T1000 (cell line): Measurements from ENCODE around the gene MAML3.
"Not testable (repeated sequence)": the region's sequence is repeated elsewhere in the genome, so short reads cannot be mapped to it uniquely, and the experiment has no call there.

Experiments
- DNase-seq: peaks from one replicate; lab custom pipeline; 2025; ENCODE audit warnings: mixed read lengths; lab: John Stamatoyannopoulos, UW

Gene MAML3

DNA sequence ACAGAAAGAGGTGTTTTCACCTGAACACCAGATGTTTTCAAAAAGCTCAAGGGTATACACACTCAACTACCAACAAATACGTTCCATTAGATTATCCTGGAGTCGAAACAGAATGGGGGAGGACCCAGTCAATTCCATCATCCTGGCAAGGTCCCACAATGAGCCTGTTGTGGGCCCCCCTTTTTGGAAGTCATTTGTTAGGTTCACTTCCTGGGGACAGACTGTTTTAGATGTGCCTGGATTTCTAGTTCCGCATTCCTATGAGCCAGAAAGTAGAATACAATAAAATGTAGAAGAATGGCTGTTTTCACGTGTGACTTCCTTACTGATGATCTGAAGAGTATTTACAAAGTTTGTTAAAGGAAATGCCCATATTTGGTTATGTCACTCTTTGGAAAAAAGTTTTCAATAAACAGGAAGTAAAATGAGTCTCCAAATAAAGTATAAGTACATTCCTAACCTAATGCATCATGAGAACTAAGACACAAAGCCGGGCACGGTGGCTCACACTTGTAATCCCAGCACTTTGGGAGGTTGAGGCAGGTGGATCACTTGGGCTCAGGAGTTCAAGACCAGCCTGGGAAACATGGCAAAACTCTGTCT, 192.5 kb downstream of the MAML3 start:
- no peak for DNase-seq

DNA sequence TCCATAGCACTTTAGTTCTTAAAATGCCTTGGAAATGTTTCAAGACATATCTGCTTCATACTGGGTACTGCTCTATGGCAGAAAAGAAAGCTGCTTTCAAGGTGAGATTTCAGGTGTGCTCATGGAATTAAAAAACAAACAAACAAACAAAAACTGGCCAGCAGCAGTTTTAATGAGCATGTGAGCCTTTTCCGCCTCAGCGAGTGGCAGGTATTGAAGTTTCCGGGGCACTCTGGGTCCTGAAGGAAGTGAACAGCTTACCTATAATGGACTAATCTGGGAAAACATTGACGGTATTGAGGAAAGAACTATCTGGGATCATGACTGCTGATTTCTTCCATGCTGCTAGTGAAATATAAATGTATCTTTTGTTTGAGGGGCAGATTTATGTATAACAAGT, 194.6 kb downstream of the MAML3 start:
- DNase-seq, result no peak

DNA sequence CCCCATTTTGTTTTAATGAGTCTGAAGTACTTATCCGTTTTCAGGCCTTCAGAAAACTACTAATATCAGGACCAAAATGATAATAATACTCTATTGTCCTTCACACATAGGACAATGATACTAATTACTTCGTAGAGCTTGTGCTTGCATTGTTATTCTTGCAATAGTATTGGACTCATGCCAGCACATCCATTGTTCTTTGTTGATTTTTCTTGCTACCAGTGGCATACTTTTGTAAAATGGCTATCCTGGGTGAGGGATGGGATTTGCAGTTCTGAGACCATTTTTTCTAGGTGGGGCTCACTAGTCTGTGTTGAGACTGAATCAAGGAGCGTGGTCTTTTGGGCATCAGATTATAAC, 195.3 kb downstream of the MAML3 start:
- no peak for DNase-seq

DNA sequence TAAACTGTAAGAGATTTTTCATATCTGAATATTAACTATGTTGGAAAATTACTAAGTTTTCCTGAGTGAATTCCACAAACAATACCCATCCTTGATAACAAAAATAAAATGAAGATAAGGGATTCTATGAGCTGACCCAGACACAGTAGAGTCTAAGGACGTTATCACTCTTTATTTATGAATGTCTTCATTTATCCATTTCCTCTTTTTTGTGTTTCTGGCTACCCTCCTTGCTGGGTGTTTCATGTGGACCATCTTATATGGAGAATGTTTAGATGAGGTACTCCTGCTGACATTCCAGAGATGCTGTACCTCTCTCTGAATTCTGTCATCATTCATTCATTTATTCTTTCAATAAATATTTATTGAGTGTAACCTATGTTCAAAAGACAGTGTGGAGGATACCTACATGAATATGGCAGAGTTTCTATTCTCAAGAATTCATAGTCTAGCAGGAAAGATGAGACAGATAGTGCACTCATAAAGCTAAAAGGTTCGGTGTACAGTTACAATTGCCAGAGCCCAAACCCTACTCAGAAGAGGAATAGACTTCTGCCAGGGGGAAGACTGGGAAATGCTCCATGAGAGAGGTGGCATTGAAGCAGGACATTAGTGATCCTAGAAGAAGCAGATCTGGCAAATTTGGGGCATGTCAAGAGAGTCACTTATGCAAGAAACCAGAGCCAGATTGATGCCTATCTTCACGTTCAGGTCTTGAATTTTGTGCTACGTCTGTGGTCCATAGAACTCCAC, 195.8 kb downstream of the MAML3 start:
- no peak for DNase-seq

DNA sequence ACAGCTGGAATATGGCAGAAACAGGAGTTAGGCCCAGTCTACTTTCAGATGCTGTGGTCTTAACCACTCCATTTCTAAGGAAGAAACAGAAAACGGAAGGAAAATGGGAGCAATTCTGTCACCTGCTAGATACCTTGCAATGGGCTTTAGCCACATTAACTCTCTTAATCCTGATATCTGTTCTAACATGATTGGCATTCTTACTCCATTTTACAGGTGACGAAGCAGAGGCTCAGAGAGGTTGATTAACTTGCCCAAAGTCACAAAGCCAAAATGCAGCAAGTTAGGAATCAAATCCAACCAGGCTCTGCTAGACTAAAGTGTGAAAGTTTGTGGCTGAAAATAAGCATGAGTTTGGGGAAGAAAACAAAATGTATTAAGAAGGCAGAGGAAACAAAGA, 196.9 kb downstream of the MAML3 start:
- DNase-seq, result no peak

DNA sequence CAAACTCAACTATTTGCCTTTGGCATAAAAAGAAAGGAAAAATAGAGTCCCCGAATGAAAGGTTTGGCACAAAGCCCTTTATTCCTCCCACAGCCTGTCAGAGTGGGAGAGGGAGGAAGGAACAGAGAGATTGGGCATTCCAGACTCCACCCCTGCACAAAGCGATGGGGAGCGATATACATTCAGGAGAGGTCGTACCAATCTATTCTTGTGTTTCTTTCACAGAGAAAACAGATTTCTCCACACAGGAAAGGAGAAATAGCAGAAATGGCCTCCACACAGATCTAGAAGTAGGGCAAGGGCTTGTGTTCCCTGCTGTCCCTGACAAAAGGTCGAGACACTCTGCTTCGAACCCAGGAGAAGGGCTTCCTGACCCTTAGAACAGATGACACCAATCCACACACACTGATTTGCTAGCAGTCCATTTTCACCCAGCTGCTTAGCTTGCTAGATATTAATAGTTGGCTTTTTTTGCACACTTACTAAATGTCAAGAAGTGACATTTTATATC, 197.4 kb downstream of the MAML3 start:
- no peak for DNase-seq

DNA sequence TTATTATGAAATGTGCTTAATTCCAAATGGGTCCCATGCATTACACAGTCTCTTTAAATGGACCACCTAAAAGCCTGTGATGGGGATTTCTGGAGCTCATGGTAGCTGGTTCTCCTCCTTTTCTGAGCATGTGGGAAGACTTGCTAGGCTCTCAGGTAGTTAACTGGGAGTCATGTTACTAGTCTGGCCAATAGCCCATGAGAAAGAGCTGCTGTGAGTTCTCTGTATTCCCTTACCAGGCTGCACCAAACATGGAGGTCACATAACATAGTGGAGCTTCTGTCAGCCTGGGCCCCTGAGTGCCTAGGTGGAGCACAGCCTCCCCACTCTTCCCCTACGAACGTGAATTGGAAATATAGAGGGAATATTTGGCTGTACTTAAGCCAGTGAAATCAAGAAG, 198.4 kb downstream of the MAML3 start:
- no peak for DNase-seq

DNA sequence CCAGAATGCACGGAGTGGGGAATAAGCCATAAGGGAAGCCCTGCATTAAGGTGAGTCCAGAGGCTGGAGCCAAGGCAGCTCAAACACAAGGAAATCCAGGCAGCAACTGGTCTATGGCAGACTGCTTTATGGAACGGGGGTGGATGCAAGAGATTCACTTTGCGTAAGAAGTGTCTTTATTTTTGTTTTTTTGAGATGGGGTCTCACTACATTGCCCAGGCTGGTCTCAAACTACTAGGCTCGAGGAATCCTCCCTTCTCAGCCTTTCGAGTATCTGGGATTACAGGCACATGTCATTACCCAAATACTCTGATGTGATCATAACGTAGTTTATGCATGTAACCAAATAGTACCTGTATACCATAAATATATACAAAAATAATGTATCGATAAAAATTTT, 199.5 kb downstream of the MAML3 start:
- DNase-seq, result no peak

DNA sequence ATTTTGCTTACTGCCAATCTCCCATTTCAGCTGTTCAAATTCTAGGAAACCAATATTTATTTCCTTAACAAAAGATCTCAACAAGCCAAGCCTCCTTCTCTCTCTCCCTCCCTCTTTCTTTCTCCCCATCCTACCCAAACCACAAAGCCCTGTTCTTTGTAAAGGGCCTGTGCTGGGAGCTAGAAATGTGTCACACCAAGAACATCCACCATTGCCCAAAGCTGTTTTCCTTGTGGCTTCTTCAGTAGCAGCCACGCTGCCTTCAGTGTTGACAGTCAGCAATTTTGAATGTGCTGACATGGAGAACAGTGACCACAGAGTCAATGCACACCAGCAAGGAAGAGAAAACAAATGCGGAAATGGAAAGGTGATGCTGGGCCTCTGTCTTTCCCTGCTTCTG, 203.0 kb downstream of the MAML3 start:
- DNase-seq, result peak; percentile 12

DNA sequence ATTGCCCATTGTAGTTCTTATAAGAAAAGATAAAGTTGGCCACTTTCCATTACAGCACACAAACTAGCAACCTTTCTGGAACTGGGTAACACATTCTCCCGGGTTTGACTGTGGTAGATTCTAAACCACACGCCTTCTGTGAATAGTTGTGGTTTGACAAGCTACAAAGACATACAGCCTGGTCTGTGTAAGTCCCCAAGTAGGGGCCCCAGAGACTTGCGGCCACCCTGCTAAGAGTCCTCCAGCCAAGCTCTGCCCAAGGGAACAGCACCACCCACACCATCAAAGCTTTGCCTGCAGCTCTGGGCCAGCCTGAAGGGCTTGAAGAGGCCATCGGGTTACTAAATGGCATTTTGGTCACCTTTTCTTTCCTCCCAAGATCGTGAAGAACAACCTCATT, 203.4 kb downstream of the MAML3 start:
- DNase-seq, result no peak

DNA sequence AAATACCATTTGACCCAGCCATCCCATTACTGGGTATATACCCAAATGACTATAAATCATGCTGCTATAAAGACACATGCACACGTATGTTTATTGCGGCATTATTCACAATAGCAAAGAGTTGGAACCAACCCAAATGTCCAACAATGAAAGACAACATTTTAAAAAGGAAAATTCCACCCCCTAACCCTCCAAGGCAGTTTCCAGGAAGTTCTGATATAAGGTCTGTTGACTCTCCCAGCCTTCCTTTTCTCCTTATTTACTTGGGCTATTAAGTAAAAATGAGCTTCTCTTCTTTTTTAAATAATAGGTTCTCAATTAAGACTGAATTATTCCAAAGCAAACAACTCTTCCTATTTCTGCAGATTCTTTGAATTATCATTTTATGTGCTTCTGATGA, 209.1 kb downstream of the MAML3 start:
- not testable (repeated sequence) for DNase-seq

DNA sequence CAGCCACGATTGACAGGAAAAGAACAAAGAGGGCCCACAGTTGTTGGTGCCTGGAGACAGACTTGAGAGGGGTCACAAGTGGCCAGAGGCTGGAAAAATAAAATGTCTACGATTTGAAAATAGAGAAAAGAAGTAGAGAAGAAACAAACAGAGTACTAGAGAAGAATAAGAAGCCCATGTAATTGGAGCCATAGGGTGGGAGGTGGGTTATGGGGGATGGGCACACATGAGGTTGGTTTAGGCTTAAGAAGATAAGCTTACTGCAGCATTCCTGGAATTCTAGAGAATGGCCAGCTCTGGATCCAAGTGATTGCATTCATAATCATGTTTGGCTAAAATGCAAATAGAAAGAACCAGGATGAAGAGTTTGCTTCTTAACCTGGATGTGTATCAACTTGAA, 210.7 kb downstream of the MAML3 start:
- DNase-seq, result no peak

DNA sequence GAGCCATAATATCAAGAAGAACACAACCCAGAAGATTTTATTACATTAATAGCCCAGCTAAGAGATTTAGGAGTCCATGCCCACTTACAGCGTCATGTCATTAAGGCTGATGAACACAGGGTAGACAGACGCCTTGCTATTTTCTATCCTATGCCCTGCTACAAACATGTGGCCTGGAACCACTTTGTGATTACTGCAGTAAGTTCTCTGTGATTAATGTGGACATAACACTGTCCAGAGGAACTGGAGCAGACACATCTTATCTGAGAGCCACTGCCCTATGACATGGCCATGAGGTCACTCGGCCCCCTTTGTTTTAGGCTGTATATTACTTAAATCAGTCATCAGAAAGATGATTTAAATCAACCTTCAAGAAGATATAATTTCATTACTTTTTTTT, 211.7 kb downstream of the MAML3 start:
- no peak for DNase-seq

DNA sequence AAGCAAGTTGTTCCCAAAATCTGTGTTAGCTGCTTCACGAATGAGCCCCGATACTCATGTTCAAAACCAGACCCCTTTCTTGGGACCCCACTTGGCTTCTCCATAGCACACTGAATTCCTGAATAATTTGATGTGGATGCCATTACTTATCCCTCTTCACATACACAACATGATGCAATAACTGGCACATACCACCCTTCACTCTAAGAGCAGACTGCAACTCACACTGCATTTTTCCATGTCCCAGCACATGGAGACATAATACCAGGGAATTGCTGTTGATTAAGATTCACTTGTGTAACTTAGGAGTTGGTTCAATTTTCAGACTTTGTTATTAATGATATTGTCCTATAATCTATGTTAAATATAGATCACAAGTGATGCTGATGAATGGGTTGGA, 213.4 kb downstream of the MAML3 start:
- no peak for DNase-seq

DNA sequence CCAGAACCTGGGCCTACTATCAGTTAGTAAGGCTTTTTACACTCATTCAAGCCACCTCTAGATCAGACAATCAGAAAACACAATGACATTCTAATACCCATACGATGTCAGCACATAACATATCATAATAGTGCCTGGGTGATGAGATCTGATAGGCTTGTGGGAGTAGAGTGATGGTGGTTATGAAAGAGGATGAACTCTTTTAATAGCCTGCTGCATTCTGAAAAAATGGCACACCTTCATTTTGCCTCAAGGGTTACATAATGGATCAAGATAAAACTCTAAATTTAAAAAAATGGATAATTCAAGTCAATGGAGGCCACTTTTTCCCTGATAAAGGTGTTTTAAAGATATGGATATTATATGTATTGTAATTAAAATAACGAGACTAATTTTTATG, 215.6 kb downstream of the MAML3 start:
- DNase-seq, result no peak

DNA sequence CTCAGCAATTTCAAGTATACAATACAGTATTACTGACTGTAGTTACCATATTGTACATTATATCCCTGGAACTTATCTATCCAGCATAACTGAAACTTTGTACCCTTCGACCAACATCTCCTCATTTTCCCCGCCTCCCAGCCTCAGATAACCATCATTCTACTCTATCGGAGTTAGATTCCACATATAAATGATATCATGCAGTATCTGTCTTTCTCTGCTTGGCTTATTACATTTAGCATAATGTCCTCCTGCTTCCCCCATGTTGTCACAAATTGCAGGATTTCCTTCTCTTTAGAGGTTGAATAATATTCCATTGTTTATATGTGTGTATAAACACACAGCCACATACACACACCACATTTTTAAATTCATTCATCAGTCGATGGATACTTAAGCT, 218.1 kb downstream of the MAML3 start:
- no peak for DNase-seq

DNA sequence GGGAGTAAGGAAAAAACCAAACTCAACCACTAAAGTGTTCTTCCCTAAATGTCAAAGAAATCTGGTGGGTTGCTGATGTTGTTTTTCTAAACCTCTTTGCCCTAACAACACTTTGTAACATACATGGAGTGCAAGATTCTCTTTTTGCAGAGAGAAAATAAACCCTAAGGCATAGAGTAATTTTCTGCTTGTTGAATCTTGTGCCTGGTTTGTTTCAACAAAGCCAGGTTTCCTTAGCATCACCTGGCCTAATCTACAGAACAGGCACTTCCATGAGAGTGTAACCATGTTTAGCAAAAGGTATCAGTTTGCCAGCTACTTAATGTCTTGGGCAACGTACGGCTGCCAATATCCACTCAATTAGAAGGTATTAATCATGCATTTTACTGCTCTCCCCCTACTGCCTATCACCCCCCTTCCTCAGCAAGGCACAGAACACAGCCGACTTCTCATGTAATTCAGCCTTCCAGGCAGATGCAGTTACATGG, 219.2 kb downstream of the MAML3 start:
- no peak for DNase-seq

DNA sequence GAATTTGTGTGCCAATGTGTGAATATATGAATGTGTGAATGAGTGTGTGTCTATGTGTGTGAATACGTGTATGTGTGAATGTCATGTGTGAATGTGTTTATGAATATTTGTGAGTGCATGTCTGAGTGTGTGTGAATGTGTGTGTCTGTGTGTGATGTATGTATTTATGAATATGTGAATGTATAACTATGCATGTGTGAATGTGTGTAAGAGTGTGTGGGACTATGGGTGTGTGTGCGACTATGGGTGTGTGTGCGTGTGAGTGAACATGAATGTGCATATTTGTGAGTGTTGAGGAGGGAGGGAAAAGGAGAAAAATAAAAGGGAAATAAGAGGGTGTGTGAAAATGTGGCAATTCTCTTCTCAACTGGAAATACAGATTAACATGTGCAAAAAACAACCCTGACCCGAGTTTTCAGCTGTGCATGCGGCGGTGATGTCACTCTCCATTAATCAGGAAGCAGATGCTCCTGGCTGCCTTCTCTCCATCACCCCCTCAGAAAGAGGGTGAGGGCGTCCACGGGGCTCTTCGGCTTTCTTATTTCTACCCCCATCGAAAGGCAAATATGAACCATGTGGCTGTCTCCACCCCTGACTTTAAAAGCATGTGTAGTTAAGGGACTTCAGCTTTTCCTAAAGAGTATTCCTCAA, 219.8 kb downstream of the MAML3 start:
- no peak for DNase-seq

DNA sequence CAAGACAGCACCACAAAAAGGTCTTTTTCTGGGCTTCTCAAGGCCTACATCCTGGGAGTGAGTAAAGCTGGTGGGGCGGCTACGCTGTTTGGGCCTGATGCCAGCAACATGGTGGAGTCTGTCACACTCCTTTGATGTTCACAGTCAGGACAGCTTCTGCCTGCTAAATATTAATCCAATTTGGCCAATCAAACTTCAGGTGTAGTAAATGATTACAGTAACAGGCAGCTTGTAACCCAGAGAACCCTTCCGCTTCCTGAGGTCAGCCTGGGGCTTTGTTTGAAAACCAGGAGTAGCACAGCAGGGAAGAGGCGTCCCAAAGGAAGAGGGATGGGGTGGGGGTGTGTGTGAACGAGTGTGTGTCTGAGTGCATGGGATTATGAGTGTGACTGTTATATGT, 220.4 kb downstream of the MAML3 start:
- no peak for DNase-seq

DNA sequence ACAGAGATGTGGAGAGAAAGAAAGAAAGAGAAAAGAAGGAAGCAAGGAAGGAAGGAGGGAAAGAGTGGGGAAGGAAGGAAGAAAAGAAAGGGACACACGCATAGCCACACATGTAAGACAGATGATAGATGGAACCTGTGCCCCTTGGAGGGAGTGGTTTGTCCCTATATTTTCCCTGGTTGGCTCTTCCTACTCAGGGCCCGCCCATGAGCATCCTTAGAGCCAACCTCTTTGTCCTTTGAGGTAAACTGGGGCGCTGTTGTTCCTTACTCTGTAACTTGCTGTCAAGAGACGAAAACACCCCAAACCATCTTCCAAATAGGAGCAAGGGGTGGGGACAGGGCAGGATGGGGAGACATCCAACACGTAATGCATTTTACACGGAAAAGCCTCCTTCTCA, 220.9 kb downstream of the MAML3 start:
- DNase-seq, result no peak

DNA sequence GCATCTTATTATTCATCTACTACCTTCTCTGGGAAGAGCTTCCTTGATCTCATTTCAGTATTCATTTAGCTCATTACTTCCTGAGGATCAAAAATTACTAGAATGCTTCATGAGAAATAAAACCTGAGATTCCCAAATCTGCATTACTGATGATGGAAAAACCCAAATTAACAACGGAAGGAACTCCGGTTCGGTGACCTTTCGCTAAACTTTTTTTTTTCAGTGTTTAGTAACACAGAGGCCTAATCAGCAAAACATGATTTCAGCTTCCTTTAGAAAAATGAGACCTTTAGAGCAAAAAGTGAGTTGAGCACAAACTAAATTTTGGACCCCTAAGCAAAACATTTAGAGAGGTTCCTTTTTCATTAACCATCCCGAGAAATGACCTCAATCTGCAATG, 229.2 kb downstream of the MAML3 start:
- no peak for DNase-seq

DNA sequence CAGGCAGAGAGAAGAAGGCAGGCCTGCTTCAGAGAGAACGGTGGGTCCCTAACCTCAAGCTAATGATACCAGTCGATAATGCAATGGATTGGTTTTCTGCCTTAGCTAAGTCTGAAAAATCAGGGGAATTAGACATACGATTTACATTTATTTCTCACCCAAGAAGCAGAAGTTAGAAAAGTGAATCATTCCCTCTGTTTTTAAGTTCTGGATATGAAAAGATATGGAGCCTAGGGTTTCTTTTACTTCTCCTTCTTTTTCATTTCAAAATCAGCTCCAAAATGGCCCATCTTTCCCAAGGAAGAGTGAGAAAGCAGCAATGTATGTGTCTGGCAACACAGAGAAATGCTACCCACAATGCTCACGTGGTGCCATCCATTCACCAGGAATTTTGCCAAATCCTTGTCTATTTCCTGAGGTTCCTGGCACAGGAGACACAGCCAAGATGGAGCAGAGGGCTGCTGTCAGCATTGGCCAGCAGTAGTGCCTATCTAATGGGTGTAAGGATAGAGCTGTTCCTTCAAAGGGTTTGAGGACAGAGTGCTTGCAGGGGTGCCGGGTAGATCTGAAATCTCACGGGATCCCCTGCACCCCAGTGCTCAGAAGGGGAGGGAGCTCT, 231.5 kb downstream of the MAML3 start:
- DNase-seq, result no peak
